Lung (tissue), 12 donors: ENCODE data around the gene KRTAP10-10. TPM values are rescaled to one million over a fixed set of nuclear protein-coding genes. Genes with fewer than 3 reads are reported as not detected.

Experiments used
- ATAC-seq: fragments of 200-7000 bp; cut with Tn5 transposase; one replicate; pipeline ENCODE4 v1.9.1; 2020; ENCODE audit warnings: moderate number of reproducible peaks; ENCODE audit not compliant: insufficient read depth, low FRiP score
- DNase-seq, 3 donors: peaks; one replicate each; pipeline ENCODE4 v3.0.0-alpha.2; 2013 to 2017
- H3K27ac ChIP-seq, 2 donors: one replicate each; pipeline ENCODE4 v1.5.1; 2013; ENCODE audit warnings: mild to moderate bottlenecking in 2 of 2, moderate library complexity in 2 of 2, control low read depth in 1 of 2, inconsistent platforms in 1 of 2, low read depth in 1 of 2, low read length in 1 of 2
- H3K27me3 ChIP-seq, 3 donors: one replicate each; pipeline ENCODE4 v1.5.1; 2013; ENCODE audit warnings: low read length in 2 of 3; ENCODE audit not compliant: control insufficient read depth in 3 of 3, insufficient read depth in 3 of 3
- H3K36me3 ChIP-seq, 4 donors: one replicate each; pipeline ENCODE4 v1.5.1; 2013; ENCODE audit warnings: low read length in 4 of 4, mild to moderate bottlenecking in 1 of 4, moderate library complexity in 1 of 4; ENCODE audit not compliant: control insufficient read depth in 4 of 4, insufficient read depth in 4 of 4
- H3K4me1 ChIP-seq, 5 donors: one replicate each; pipeline ENCODE4 v1.5.1; 2013; ENCODE audit warnings: low read length in 5 of 5, mild to moderate bottlenecking in 2 of 5, moderate library complexity in 1 of 5; ENCODE audit not compliant: control insufficient read depth in 5 of 5, insufficient read depth in 5 of 5
- H3K4me3 ChIP-seq: one replicate; pipeline ENCODE4 v1.5.1; 2013; ENCODE audit warnings: mild to moderate bottlenecking, control low read depth, moderate library complexity
- H3K9ac ChIP-seq, 2 donors: one replicate each; pipeline ENCODE4 v1.5.1; 2013; ENCODE audit warnings: low read length in 2 of 2, control low read depth in 1 of 2; ENCODE audit not compliant: insufficient read depth in 1 of 2
- H3K9me3 ChIP-seq, 4 donors: one replicate each; pipeline ENCODE4 v1.5.1; 2013; ENCODE audit warnings: low read length in 3 of 4, mild to moderate bottlenecking in 1 of 4, moderate library complexity in 1 of 4; ENCODE audit not compliant: control insufficient read depth in 4 of 4, insufficient read depth in 3 of 4
- WGBS, 2 donors: extraction: QIAGEN DNeasy Blood & Tissue Kit; methylation state at CpG; one replicate each; pipeline ENCODE4 v1.1.7; 2013; 5-methylcytosine and 5-hydroxymethylcytosine counted together
- polyA plus RNA-seq, 2 donors: library from polyadenylated mRNA; stranded (reverse); fragments of 200-250 nt; gene quantifications; one replicate each; pipeline ENCODE4 v1.2.1, GENCODE V29; 2013
- total RNA-seq, 2 donors: library from RNA; depleted of rRNA in 1 of 2; stranded (reverse); fragments of >200 nt in 1 of 2; gene quantifications; one replicate each; pipeline ENCODE4 v1.2.1, GENCODE V29; 2014 to 2021
- TF ChIP-seq, protein P1 (sequence below): IDR thresholded peaks from 2 replicates; pipeline ENCODE4 v1.5.1; 2012; ENCODE audit warnings: mild to moderate bottlenecking; ENCODE audit errors: control extremely low read depth, extremely low read depth
- donor health status: control.
- donor health status: control.
- donor health status: Bipolar disorder and iron deficiency.
- donor health status: healthy.
- donor health status: DM: yes; HTN: yes; CAD: no.

The KRTAP10-10 gene
- total and polyA plus RNA-seq, 4 donors: not detected

- no peaks in the 10 kb centered on the region for H3K36me3 ChIP-seq
- ATAC-seq (no peak), DNase-seq (no peak)
These were observed 10.0 kb downstream of the KRTAP10-10 start for GRCh38 chr21:44647222-44647552.

DNA sequence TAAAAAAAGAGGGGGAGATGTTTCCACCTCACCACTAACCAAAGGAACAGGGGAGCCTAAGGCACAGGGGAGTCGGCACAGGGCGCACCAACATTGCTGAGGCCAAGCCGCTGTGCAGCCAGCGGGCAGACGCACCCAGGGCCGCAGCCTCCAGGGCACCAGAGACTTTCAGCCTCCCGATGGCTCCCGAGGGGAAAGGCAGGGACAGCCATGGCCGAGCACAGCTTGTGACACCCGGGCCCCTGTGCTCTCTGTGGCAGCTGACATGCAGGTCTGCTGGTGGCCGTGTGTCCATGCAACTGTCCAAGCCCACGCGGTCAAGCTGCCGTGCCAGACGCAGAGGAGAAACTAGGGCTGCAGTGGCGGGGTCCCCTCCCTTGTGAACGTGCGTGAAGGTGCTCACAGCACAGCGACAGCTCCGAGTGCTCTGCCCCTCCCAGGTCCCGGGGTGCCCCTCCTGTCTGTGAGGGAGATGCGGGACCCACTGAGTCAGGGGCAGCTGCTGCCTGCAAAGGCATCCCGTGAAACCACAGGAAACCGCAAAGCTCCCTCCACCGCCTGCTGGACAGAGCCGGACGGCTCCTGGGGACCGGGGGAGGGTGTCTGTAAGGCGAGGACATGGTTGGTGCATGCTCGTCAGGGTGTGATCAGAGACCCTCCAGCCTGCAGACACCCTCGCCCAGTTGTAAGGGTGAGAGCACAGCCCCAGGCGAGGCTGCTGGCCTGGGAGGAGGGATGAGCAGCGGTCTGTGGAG, 11.6 kb downstream of the KRTAP10-10 start:
- WGBS, 2 donors: 75 to 85% methylated on average over 33 of the region's 33 CpGs
- Histone ChIP-seq H3K27ac (no peak overlapping the region), H3K9me3 (peaks cover 0 to 7% (median 2%) of the 10 kb centered on the region in 4 donors), H3K4me1 (no peaks in the 10 kb centered on the region), H3K4me3 (no peak overlapping the region), H3K27me3 (no peaks in the 10 kb centered on the region), H3K9ac (no peak overlapping the region), H3K36me3 (no peaks in the 10 kb centered on the region)
- ATAC-seq (no peak), DNase-seq (peak in 1 of 3 donors; percentile 10)
- TF ChIP-seq, protein P1, sequence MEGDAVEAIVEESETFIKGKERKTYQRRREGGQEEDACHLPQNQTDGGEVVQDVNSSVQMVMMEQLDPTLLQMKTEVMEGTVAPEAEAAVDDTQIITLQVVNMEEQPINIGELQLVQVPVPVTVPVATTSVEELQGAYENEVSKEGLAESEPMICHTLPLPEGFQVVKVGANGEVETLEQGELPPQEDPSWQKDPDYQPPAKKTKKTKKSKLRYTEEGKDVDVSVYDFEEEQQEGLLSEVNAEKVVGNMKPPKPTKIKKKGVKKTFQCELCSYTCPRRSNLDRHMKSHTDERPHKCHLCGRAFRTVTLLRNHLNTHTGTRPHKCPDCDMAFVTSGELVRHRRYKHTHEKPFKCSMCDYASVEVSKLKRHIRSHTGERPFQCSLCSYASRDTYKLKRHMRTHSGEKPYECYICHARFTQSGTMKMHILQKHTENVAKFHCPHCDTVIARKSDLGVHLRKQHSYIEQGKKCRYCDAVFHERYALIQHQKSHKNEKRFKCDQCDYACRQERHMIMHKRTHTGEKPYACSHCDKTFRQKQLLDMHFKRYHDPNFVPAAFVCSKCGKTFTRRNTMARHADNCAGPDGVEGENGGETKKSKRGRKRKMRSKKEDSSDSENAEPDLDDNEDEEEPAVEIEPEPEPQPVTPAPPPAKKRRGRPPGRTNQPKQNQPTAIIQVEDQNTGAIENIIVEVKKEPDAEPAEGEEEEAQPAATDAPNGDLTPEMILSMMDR: no peak

More at GRCh38 chr21:44647222-44647552, 10.0 kb downstream of the KRTAP10-10 start:
- Histone ChIP-seq H3K9me3 (peaks cover 0 to 7% (median 3%) of the 10 kb centered on the region in 4 donors), H3K9ac (no peak overlapping the region), H3K27me3 (no peaks in the 10 kb centered on the region), H3K27ac (no peak overlapping the region), H3K4me1 (no peaks in the 10 kb centered on the region), H3K4me3 (no peak overlapping the region)
- WGBS, 2 donors: 61 to 69% methylated on average over 8 of the region's 8 CpGs
- TF ChIP-seq, protein P1: no peak

DNA sequence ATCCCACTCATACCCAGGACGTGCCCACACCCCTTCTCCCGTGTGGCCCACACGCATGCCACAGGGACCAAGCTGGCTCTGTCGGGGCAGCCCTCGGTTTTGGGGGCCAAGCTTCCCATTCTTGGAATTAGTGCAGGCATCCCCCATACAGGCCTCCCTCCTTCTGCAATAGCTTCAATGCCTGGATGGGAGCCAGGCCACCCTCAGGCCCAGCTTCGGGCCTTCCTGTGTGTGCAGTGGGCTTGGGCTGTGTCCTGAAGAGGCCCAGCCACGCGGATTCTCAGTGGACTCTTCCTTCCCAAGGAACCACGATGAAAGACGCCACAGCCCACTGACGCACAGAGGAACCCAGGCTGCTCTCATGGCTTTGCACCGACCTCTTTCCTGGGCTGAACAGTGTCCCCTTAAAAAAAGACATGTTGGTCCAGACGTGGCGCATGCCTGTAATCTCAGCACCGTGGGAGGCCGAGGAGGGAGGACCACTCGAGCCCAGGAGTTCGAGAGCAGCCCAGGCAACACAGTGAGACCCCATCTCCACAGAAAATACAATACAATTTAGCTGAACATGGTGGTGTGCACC, 12.5 kb downstream of the KRTAP10-10 start:
- Histone ChIP-seq H3K27ac (no peak overlapping the region), H3K27me3 (no peaks in the 10 kb centered on the region), H3K9me3 (peaks cover 0 to 6% (median 0%) of the 10 kb centered on the region in 4 donors), H3K4me1 (no peaks in the 10 kb centered on the region), H3K4me3 (no peak overlapping the region), H3K36me3 (no peaks in the 10 kb centered on the region), H3K9ac (no peak overlapping the region)
- DNase-seq (peak in 1 of 3 donors; percentile 55), ATAC-seq (no peak)
- TF ChIP-seq, protein P1: no peak
- 84 to 91% methylated on average over 18 of the region's 18 CpGs for WGBS, 2 donors
